Measurements from ENCODE around the gene SNX8.

Gene SNX8

DNA sequence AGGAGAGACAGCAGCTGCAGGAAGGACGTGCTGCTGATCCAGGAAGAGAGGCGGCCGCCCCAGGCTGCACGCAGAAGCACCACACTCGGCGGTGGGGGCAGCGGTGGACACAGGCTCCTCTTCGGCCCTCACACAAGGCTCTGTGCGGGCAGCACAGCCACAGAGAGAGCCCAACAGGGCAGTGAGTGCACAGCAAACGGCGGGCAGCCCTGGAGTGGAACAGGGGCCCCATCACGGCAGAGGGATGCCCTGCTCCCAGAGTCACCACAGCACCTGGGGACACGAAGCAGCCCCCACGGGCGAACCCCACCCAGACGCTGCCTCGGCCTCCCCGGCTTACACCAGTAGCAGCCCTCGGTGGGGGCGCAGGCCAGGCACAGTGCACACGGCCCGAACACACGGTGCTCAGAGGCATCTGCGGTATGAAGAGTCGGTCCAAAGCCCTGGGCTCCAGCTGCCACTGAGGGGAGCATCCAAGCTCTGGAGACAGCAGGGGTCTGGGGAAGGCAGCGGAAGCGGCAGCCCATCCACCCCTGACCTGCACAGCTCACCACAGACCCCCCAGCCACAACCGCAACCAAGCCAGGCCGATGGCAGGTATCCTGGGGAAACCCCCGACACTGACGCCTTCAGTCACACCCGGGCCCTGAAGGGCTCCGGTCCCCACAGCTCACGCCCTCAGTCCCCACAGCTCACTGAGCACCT, 55.4 kb downstream of the SNX8 start:
- DNase-seq, result no peak

DNA sequence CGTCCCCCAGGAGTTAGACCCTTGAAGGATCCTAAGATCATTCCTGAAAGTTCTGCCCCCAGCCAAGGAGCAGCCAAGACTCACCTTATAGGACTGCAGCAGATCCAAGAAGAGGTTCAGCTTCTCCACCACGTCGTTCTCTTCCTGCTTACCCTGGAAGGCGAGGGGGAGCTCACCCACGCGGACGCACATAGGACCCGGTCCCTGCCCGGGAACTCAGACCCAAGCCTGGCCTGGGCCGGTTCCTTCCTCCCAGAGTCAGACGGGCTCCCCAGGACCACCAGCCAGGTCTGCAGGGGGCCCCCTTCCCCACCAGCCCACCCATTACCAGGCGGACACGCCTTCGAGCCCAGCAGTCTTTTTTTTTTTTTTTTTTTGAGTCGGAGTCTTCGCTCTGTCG, 56.6 kb downstream of the SNX8 start:
- no peak for DNase-seq

DNA sequence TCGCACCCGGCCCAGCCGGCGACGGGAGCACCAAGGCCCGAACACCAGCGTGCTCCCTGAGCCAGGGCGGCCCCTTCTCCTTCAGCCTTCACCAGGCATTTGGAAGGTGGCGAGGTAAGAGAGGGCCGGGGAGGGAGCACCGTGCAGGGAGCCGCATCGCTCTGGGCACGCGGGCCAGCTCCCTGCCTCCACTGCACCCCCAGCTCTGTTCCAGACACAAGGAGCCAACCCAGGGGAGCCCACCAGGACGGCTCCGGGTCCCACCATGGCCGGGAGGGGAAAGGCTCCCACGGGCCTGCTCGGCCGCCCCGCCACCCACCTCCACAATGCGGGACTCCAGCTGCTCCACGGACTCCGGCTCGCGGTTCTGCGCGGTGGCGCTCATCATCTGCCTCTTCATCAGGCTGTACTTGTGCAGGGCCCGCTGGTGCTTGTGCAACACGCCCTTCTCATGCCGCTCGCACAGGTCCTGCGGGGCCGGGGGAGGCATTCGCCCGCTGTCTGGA, 57.1 kb downstream of the SNX8 start:
- no peak for DNase-seq

DNA sequence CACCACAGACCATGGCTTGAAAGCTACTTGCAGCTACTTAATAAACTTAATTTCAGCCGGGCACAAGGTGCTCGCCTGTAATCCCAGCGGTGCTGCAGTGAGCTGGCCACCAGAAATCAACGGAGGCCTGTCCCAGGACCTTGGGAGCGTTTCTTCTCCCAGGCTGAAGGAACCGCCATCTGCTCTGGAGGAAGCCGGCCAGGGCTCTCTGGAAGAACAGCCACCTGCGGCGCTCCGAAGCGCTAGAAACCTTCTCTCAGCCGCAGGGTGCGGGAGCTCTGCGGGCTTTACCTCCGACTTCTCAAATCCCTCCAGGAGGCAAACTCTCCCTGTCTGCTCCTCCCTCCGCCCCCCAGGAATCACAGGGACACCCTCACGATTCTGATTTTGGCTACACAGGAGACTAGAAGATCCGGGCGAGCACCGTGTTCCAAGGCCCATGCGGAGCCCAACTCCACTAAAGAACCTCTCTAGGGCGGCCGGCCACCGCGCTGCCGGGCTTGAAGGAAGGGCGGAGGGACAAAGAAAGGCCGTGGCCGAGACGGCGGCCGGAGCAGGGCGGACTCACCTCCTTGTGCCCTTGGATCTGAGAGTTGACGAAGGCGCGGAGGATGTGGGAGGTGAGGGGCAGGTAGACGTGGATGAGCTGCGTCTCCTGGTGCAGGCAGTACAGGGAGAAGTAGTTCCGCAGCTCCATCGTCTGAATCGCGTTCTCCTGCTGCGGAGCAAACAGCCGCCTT, 57.8 kb downstream of the SNX8 start:
- no peak for DNase-seq

DNA sequence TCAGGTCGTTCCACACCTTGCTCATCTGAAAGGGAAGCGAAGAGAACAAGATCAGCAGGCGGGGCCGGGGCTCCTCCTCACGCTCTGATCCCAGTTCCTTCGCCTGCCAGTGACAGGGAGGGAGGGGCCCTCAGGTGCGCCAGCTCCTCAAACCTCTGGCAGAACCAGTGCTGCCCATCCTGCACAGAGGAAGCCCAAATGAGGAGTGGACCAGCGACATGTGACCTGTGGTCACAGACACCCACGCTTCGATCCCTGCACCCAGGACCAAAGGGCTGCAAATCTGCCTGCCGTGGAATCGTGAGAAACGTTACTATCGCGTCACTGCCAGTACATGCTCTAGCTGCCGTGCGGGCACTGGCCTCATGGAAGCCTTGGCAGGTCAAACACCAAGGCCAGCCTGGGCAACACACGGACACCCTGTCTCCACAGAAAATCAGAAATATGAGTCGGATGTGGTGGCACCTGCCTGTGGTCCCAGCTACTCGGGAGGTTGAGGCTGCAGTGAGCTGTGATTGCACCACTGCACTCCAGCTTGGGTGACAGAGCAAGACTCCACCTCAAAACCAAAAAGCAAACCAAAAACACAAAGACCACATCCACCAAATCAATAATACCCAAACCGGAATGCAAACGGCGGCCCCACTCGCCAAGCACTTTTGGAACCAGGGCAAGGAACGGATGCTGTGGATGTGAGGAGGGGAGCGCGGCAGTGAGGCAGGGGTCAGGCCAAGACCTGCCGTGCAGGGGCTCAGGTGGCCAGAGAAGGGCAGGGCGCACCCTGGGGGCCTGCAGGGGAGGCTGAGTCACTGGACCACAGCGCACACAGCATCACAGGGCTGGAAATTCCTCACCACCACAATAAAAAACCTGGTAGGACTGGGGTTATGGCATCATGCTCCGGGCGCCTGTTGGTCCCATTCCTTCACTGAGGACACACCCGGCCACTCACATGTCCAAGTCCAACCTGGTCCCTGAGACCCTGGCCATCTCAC, 58.8 kb downstream of the SNX8 start:
- DNase-seq, result no peak

DNA sequence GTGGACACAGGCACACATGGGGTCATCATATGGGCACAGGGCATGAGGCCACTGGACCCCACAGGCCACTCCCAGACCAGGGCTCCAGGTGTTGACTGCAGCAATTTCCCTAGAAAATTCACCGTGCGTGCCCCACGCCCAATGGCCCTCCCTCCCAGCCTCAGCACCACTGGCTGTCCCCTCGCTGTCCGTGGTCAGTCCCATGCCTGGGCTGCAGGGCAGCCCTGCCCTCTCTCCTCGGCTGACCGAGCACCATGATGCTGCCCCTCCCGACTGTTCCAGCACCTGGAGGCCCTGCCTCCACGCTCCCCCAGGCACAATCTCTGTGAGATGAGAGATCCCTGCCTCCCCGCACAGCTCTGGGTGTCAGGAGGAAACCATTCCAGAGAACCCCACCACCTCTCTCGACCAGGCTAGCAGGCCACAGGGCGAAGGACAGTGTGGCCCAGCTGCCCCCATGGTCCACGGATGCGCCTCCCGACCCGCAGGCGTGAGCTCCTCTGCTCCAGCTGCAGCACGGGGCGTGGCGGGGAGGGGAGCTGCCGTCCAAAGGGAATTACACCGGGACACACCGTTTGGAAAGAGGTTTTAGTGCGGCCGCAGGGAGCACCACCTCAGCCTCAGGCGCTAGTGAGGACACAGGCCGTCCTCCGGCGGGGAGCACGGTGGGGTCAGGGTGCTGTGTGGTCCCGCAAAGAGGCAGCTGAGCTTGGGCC, 59.7 kb downstream of the SNX8 start:
- DNase-seq, result no peak

DNA sequence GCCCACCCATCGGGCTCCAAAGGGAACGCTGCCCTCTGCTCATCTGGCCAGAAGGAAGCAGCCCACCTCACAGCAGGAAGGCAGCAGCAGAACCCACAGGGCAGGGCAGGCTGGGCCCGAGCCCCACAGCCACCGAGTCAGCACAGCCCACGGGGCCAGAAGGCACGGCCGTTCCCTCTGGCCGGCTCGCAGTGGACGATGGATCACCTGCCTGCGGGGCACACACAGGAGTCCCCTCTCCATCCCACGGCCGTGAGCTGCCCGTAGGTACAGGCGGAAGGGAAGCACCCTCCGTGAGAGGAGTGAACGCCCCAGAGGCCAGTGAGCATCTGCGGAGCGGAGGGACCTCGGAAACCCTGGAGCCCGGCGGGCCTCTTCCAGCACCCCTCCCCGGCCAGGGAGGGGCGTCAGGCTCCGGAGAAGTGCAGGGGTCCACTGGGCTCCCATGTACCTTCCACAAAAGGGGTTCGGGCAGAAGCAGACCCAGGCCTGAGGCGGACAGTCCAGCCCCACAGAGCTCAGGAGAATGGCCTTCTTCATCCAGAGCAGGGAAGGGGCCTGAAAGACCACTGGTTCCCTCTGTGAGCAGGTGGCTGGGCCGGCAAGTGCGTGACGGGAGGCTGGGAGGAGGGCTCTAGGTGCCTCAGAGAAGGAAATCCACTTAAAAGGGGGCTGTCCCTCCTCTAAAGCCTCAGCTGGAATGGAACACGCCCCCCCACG, 60.6 kb downstream of the SNX8 start:
- DNase-seq, result no peak

DNA sequence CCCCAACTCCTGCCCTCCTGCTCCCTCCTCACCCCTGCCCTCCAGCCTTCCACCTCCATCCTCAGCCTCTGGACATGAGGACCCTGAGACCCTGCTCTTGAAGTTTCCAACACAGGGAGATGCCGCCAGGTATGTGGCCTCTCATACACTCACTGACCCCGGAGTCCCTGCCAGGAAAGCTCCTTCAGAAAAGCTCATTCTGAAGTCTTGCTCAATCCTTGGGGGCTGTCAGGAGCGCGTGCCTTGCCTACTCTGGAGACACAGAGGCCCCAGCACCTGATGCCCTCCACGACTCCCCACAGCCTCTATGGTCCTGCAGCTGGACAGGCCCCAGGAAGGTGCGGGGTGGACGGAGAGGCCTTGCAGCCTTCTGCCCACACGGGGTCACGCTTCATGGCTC, 61.2 kb downstream of the SNX8 start:
- no peak for DNase-seq

DNA sequence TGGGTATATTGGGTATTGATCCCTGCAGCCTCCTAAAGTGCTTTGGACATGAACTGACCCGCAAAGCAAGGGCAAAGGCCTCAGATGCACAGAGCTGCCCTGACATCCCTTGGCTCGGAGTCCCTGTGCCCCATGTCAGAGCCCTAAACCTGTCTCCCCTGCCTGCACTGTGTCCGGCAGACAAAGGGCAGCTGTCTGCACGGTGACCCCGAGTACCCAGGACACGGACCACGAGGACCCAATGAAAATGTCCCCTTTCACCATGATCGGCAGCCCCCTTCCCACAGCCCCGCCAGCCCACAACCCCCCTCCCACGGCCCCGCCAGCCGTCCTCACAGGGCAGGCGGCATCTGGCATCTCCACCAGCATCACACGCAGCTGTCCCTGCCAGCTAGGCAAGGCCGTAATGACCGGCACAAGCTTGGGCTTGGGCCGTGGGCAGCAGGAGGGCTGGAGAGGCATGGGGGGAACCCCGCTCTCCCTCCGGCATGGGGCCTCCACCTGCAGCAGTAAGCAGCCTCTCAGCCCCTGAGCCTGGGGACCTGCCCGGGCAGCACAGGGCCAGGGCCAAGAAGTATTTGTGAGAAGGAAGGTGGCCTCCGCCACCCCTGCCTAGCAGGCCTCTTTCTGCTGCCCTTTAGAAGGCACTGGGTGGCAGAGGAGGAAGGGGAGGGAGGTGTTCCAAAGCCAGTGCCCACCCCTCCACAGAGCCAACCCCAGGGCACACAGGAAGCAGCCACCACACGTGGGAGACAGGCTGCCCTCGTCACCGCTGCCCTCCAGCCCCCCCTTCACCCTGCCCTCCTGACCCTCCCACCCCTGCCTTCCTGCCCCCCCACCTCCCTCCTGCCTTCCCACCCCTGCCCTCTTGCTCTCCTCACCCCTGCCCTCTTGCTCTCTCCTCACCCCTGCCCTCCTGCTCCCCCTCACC, 62.1 kb downstream of the SNX8 start:
- no peak for DNase-seq

DNA sequence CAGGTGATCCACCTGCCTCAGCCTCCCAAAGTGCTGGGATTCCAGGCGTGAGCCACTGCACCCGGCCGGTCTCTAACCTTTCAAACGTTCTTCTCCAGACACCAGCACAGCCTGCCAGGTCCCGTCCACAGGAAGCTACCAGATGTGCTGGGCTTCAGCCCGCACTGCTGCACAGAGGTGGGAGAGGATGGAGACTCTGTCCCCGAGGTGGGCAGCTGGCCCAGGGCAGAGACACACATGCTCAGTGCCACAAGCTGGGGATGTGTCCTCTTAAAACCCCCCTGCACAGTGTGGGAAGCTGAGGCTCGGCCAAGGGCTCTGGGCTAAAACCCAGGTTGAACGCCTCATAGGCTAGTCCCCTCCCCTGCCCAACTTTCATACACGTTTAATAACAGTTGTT, 62.9 kb downstream of the SNX8 start:
- no peak for DNase-seq

DNA sequence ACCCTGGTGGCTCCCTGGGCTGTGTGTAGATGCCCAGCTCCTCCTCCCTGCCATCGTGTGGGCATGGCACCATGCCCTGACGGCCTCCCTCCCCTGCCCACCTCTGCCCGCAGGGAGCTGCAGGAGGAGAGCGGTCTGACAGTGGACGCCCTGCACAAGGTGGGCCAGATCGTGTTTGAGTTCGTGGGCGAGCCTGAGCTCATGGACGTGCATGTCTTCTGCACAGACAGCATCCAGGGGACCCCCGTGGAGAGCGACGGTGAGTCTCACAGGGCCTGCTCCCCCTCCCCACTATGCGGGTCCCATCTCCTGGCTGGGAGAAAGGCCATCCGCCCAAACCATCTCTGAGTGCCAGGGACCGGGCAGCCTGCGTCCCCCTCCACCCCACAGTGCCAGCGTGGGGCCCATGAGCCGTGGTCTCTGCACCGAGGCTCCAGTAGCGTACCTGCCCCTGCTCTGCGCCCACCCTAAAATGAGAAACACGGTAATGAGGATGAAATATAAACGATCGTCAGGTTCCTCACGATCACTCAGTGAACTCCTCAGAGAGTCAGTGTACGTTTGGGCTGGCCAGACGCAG, 64.4 kb downstream of the SNX8 start:
- DNase-seq, result no peak

DNA sequence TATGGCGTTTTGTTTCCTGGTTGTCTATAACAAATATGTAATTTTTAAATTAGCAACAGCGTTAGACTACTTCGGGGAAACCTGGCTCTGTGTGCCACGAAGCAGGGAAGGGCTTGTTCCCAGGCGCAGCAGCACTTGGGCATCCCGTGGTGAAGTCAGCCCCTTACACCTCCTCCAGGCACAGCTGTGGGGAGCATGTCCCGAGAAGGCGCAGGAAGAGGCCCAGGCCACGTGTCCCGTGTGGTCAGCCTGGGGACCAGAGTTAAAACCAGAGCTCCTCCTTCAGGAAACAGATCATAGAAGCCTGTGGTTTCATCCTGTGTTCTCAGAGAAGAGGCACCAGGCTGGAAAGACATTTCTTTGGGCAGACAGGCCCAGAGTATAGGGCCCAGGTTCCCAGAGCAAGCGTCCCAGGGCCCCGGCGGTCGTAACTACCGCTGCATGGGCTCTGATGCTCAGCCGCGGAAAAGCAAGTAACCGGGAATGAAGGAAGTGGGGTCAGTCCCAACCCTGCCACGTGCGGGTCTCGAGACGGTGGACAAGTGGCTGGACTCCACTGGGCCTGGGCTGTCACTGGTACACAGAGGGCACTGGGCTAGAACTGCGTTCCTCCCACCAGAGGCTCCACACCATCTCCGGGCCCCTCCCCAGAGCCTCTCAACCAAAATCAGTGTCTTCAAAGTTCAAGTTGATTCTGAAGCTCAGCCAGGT, 65.1 kb downstream of the SNX8 start:
- DNase-seq, result peak; percentile 80

DNA sequence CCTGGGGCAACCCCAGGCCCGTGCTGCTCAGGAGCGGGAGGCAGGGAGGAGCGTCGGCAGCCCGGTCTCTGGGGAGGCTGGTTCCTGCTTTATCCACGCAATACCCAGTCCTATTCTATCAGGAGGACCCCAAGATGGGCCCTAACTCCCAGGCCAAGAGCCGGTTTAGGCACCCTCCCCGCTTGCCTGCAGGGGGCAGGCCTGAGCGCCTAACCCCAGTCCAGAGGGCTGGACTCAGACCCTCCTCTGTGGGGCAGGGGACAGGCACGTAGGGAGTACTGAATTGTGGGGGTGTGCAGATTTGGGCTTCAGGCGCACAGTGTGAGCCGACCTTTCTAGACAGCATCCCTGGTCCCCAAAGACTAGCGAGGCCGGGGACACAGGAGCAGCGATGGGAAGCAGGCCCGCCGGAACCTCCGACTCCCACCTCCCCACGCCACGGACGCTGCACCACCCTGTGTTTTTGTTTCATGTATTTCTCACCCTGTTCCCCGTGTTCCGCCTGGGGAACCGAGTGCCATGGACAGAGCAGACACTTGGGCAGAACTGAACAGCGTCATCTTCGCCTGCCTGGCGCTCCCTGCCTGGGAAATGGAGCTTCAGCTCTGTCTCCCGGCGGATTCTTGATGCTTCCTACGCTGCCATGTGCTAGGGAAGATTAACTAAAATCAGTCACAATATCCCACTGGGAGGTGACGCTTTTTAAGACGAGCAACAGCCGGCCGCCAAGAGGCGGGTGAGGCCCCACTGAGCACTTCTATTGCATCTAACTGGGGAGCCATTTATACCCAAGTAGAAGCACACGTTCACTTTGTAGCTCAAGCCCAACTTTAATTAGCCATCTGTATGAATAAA, 66.9 kb downstream of the SNX8 start:
- DNase-seq, result no peak

DNA sequence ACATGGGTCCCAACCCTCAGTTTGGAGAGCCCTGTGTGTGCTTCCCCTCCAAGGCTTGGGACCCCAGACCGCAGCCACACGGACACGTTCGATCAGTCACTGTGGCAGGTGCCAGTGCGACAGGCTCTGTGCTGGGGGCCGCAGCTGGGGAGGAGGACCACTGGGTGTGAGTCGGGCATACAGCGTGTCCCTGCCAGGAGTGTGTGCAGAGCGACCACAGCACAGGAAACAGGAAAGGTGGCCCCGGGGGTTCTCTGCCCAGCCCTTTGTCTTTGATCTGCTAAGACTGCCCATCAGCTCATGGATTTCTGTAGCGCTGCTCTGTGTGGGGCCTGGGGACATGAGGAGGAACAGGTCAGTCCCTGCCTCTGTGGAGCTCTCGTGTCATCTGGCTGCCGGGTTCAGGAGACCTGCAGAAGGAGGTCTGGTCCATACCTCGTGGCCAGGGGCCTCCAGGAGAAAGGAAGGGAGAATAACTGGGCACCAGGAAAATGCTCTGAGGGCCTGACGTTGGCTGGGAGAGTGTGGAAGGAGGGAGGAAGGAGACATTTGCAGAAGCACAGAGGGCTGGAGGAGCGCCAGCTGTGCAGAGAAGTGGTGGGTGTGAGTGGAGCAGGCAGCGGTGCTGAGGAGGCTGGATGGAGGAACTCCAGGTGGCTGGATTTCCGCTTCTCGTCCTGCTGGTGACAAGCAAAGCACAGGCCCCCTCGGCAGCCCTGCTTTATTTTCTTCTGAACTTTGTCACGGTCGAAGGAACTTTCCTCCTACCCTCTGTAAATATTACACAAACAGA, 68.2 kb downstream of the SNX8 start:
- DNase-seq, result peak; percentile 23

DNA sequence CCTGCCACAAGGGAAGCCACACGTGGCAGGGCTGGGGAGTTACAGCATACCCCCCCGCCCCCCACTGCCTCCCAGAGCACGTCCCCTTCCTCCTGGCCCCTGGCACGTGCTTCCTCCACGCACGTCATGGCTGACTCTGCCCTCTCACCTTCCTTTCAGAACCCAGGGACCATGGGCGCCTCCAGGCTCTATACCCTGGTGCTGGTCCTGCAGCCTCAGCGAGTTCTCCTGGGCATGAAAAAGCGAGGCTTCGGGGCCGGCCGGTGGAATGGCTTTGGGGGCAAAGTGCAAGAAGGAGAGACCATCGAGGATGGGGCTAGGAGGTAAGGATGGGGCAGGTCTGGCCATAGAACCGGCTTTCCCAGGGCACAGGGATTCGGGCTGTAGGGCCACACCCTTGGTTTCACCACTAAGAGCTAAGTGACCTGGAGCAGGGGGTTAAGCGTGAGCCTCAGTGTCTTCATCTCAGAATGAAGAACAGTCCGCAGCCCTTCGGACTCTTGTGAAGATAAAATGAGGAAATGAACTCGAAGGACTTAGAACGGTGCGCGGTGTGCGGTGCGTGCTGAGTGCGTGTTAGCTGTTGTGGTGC, 69.7 kb downstream of the SNX8 start:
- no peak for DNase-seq

DNA sequence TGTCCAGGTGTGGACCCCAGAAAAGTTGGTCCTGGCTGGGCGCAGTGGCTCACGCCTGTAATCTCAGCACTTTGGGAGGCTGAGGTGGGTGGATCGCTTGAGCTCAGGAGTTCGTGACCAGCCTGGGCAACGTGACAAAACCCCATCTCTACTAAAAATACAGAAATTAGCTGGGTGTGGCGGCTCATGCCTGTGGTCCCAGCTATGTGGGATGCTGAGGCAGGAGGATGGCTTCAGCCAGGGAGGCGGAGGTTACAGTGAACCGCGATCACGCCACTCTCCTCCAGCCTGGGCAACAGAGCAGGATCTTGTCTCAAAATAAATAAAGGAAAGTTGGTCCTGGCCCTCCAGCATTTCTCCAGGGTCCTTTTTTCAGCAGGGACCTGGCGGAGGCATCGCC, 70.8 kb downstream of the SNX8 start:
- DNase-seq, result no peak

Data from inflammatory macrophage treated with lipopolysaccharide for 4 hours (primary cell).